Occipital lobe (tissue), 2 donors: ENCODE measurements around the gene CRY1. TPM values are rescaled to one million over a fixed set of nuclear protein-coding genes. Genes with fewer than 3 reads are reported as not detected.

Source experiments
- DNase-seq: peaks from one replicate; lab custom pipeline; 2025; lab: John Stamatoyannopoulos, UW
- total RNA-seq: library from RNA; depleted of rRNA; stranded (reverse); fragments of >200 nt; gene quantifications from one replicate; pipeline ENCODE4 v1.2.3, GENCODE V29; 2014

CRY1 gene
- total RNA-seq = 39.3 TPM

GRCh38 chr12:107093417-107094182, at the start of gene CRY1:
TSS of gene CRY1 (minus strand) at chr12:107093549. CDS start at chr12:107092961, 588 bp downstream.
- DNase-seq = peak; percentile 94

- DNase-seq = no peak
These were observed 46.4 kb upstream of the CRY1 start for GRCh38 chr12:107139787-107140186.

- DNase-seq = no peak
These were observed 45.6 kb upstream of the CRY1 start for GRCh38 chr12:107138990-107139389.

- no peak for DNase-seq
These were observed 41.8 kb upstream of the CRY1 start for GRCh38 chr12:107135177-107135576.

GRCh38 chr12:107134558-107134957, 41.2 kb upstream of the CRY1 start:
- DNase-seq = no peak

- no peak for DNase-seq
These were observed 40.1 kb upstream of the CRY1 start for GRCh38 chr12:107133462-107133861.

- DNase-seq = no peak
These were observed 38.7 kb upstream of the CRY1 start for GRCh38 chr12:107131832-107132616.

- DNase-seq = no peak
These were observed 37.7 kb upstream of the CRY1 start for GRCh38 chr12:107130830-107131611.

GRCh38 chr12:107129315-107129930, 36.1 kb upstream of the CRY1 start:
- DNase-seq = no peak

GRCh38 chr12:107127482-107128430, 34.4 kb upstream of the CRY1 start:
- DNase-seq = no peak

GRCh38 chr12:107126796-107127481, 33.6 kb upstream of the CRY1 start:
- no peak for DNase-seq

- no peak for DNase-seq
These were observed 32.5 kb upstream of the CRY1 start for GRCh38 chr12:107125833-107126232.

GRCh38 chr12:107122452-107122958, 29.2 kb upstream of the CRY1 start:
- DNase-seq = no peak

GRCh38 chr12:107119091-107119490, 25.7 kb upstream of the CRY1 start:
- no peak for DNase-seq

GRCh38 chr12:107118624-107119023, 25.3 kb upstream of the CRY1 start:
- no peak for DNase-seq

- no peak for DNase-seq
These were observed 21.8 kb upstream of the CRY1 start for GRCh38 chr12:107115119-107115518.

- no peak for DNase-seq
These were observed 18.0 kb upstream of the CRY1 start for GRCh38 chr12:107111314-107111713.

- no peak for DNase-seq
These were observed 16.7 kb upstream of the CRY1 start for GRCh38 chr12:107109726-107110719.
